GM19455 (cell line): ENCODE data around the gene CCDC138.
A peak's percentile ranks its signal among the peaks of the same experiment; 100 is the strongest.
"Not testable (repeated sequence)": the region's sequence is repeated elsewhere in the genome, so short reads cannot be mapped to it uniquely, and the experiment has no call there.

Experiments used
- ATAC-seq: cut with Tn5 transposase; IDR thresholded peaks from one replicate; pipeline ENCODE4 v1.9.1; 2021; ENCODE audit not compliant: unreplicated experiment

The CCDC138 gene, protein sequence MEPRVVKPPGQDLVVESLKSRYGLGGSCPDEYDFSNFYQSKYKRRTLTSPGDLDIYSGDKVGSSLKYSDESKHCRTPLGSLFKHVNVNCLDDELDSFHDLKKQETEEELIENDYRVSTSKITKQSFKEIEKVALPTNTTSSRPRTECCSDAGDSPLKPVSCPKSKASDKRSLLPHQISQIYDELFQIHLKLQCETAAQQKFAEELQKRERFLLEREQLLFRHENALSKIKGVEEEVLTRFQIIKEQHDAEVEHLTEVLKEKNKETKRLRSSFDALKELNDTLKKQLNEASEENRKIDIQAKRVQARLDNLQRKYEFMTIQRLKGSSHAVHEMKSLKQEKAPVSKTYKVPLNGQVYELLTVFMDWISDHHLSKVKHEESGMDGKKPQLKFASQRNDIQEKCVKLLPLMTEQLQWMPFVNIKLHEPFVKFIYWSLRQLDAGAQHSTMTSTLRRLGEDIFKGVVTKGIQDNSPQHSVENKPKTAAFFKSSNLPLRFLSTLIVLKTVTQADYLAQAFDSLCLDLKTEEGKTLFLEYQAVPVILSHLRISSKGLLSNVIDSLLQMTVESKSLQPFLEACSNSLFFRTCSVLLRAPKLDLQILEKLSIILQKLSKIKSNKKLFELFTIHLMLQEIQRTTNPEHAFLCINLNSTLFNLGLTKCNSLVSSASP

GRCh38 chr2:108786354-108787215 lies at the start of gene CCDC138:
CCDC138 (plus strand) TSS chr2:108786771; CDS start chr2:108786823, 52 bp downstream.
- peak; percentile 96 for ATAC-seq

DNA sequence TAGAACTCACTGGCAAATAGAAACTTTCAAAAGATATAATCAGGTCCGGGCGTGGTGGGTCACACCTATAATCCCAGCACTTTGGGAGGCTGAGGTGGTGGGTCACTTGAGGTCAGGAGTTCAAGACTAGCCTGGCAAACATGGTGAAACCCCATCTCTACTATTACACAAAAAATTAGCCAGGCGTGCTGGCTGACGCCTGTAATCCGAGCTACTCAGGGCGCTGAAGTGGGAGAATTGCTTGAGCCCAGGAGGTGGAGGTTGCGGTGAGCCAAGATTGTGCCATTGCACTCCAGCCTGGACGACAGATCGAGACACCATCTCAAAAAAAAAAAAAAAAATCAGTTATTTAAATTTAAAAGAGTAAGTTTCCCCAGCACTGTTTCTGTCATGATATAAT lies 28.6 kb upstream of the CCDC138 start:
- not testable (repeated sequence) for ATAC-seq

DNA sequence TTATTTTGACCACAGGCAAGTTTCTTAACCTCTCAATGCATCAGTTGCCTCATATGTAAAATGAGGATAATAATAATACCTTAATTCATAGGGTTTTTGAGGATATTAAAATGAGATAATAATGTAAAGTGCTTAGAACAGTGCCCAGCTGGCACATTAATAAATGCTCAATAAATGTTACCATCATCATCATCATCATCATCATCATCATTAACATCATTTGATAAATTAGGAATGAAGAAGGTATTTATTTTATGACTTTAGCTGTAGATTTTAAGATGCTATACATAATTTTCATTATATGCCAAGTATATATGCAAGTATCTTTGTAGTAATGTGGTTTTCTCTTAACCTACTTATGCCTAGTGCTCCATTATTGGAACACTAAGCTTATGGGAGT lies 24.0 kb upstream of the CCDC138 start:
- ATAC-seq: not testable (repeated sequence)

DNA sequence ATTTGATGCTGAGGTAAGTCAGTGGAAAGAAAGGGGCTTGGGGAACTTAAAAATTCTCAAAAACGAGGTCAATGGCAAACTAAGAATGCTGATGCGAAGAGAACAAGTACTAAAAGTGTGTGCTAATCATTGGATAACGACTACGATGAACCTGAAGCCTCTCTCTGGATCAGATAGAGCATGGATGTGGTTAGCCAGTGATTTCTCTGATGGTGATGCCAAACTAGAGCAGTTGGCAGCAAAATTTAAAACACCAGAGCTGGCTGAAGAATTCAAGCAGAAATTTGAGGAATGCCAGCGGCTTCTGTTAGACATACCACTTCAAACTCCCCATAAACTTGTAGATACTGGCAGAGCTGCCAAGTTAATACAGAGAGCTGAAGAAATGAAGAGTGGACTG lies 19.9 kb upstream of the CCDC138 start:
- not testable (repeated sequence) for ATAC-seq

DNA sequence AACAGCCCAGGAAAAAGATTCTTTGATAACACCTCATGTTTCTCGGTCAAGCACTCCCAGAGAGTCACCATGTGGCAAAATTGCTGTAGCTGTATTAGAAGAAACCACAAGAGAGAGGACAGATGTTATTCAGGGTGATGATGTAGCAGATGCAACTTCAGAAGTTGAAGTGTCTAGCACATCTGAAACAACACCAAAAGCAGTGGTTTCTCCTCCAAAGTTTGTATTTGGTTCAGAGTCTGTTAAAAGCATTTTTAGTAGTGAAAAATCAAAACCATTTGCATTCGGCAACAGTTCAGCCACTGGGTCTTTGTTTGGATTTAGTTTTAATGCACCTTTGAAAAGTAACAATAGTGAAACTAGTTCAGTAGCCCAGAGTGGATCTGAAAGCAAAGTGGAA lies 18.7 kb upstream of the CCDC138 start:
- not testable (repeated sequence) for ATAC-seq

DNA sequence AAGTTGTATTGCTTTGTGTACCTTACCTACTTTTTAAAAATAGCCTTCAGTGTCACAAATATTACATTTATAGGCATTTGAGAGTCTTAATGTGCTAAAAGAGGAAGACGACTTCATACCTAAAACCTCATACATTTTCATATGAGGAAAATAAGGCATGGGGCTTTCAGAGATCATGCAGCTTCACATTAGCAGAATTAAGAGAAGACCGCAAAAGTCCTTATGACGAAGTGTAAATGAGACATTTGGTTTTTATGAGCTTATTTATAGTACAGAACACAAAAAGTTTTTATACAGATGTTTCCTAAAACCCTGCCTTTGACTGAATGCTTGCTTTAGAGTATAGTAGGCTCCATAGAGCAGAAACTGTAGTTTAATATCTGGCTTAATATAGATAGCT lies 10.1 kb upstream of the CCDC138 start:
- peak; percentile 69 for ATAC-seq

DNA sequence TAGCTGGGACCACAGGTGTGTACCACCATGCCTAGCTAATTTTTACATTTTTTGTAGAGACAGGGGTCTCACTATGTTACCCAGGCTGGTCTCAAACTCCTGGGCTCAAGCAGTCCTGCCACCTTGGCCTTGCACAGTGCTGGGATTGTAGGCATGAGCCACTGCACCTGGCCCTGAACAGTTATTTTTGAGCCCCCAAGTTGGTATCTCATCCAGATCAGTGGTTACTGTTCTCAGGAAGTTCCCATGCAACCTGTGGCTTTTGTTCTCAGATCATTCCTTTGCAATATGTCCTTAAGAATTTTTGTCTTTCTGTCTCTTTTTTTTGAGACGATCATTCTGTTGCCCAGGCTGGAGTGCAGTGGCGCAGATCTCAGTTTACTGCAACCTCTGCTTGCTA lies 7.7 kb upstream of the CCDC138 start:
- ATAC-seq: no peak

GRCh38 chr2:108786008-108786353 lies 590 bp upstream of the CCDC138 start:
- ATAC-seq: no peak

GRCh38 chr2:108787216-108787541 lies 608 bp downstream of the CCDC138 start:
- ATAC-seq: no peak

- no peak for ATAC-seq
Observed at GRCh38 chr2:108803045-108803736, 16.6 kb downstream of the CCDC138 start.

DNA sequence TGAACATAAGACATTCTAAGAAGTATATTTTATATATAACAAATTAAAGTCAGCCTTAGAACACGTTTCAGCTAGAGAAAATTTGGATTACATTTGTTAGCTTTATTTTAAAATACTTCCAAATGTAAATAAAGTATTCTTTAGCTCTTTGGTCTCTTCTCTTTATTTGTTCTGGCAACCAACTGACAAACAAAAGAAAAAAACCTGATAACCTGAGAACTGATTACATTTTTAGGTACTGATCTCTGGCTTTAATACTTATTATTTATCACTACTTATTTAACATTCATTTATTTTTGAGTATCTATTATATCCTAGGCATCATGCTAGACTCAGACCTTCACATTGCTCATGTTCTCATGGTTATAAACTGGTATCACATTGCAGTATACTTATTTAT lies 18.5 kb downstream of the CCDC138 start:
- ATAC-seq: no peak

DNA sequence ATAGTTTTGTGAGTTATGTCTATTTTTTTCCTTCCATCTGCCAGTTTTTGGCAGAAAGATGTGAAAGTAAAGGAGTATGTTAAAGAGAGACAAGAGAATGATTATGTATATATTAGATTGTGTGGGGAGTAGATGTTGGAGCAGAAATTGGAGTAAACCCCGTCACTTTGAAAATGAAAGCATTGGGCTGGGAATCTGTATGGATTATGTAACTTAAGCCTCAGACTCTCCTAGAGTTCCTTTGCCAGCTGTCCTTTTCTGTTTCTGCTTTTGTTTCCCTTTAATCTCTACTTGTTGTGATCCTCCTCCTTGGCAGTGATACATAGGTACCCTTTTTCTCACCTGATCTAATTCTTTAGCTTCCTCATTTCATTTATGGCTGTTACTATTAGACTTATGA lies 19.2 kb downstream of the CCDC138 start:
- ATAC-seq: no peak

DNA sequence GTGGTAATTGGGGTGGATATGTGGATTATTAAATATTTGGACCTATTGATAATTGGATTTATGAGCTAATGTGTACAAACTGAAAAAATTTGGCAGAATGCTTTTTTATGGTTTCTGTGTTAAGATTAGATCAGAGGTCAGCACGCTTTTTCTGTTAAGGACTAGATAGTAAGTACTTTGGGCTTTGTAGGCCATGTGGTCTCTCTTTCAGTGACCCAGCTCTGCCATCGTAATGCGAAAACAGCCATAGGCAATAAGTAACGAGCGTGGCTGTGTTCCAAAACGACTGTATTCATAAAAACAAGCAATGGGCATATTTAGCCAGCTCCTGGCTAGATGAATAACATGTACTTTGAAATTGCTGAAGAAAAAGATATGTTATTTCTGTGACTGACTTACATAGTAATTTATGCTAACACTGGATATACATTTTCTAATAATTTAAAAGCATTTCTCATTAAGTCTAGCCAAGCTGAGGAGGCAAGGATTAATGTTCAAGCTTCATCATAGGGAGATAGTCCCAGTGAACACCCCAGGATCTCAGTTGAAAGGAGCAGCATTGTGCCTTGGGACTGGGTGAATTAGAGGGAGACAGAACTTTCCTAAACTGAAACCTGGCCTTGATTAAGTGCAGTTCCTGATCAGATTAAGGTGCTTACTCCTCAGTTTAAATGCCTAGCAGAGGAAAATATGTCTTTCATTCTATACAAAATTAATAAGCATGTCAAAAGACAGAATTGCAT lies 20.0 kb downstream of the CCDC138 start:
- no peak for ATAC-seq

DNA sequence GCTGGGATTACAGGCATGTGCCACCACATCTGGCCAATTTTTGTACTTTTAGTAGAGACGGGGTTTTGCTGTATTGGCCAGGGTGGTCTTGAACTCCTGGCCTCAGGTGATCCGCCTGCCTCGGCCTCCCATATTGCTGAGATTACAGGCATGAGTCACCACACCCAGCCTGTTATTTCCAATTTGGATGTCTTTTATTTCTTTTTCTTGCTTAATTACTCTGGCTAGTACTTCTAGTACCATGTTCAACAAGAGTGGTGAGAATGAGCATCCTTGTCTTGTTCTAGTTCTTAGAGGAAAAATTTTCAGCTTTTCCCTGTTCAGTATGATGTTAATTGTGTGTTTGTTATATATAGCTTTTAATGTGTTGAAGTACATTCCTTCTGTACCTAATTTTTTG lies 23.4 kb downstream of the CCDC138 start:
- ATAC-seq: no peak

DNA sequence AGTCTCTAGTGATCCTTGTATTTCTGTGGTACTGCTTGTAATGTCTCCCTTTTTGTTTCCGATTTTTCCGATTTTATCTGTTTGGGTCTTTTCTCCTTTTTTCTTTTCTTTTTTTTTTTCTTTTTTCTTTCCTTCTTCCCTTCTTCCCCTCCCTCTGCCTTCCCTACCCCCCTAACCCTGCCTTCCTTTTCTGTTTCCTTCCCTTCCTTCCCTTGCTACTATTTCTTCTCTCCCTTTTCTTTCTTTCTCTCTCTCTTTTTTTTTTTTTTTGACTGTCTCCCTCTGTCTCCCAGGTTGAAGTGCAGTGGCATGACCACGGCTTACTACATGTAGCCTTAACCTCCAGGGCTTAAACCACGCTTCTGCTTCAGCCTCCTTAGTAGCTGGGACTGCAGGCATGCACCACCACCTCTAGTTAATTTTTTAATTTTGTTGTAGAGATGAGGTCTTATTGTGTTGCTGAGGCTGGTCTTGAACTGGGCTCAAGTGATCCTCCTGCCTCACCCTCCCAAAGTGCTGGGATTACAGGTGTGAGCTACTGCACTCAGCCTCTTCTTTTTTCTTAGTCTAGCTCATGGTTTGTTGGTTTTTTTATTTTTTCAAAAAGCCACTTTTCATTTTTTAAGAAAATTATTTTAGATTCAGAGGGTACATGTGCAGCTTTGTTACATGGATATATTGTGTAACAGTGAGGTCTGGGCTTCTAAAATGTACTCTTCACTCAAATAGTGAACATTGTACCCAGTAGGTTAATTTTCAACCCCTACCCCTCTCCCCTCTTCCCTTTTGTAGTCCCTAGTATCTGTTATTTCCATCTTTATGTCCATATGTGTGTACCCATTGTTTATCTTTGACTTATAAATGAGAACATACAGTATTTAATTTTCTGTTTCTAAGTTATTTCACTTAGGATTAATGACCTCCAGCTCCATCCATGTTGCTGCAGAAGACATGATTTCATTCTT lies 24.7 kb downstream of the CCDC138 start:
- no peak for ATAC-seq

DNA sequence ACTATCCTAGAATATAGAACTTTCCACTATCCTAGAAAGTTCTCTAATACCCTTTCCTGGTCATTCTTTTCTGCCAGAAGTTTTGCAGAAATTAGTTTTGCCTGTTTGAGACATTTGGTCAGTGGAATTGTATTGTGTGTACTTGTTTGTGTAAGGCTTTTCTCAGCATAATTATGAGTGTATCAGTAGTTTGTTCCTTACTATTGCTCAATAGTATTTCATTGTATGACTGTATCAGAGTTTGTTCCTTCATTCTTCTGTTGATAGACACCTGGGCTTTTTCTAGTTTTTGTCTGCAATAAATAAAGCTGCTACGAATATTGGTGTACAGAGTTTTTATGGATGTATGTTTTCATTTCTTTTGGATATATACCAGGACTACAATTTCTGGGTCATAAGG lies 27.2 kb downstream of the CCDC138 start:
- no peak for ATAC-seq

DNA sequence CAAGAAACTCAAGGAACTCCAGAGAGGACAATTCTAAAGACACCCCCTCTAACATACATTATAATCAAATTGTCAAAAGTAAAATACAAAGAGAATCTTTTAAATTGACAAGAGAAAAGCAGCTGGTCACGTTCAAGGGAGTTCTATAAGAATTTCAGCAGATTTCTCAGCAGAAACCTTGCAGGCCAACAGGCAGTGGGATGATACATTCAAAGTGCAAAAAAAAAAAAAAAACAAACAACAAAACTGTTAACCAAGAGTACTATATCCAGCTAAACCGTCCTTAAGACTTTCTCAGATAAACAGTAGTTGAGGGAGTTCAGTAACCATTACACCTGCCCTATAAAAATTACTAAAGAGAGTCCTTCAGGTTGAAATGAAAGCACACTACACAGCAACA lies 33.9 kb downstream of the CCDC138 start:
- ATAC-seq: no peak

DNA sequence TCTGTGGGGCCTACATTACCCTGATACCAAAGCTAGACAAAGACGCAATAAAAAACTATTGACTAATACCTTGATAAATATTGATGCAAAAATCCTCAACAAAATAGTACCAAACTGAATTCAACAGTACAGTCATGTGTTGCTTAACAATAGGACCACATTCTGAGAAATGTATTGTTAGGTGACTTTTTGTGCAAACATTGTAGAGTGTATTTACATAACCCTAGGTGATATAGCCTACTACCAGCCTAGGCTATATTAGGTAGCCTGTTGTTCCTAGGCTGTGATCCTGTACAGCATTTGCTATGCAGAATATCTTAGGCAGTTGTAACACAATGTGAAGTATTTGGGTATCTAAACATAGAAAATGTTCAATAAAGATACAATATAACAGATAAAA lies 36.7 kb downstream of the CCDC138 start:
- no peak for ATAC-seq

DNA sequence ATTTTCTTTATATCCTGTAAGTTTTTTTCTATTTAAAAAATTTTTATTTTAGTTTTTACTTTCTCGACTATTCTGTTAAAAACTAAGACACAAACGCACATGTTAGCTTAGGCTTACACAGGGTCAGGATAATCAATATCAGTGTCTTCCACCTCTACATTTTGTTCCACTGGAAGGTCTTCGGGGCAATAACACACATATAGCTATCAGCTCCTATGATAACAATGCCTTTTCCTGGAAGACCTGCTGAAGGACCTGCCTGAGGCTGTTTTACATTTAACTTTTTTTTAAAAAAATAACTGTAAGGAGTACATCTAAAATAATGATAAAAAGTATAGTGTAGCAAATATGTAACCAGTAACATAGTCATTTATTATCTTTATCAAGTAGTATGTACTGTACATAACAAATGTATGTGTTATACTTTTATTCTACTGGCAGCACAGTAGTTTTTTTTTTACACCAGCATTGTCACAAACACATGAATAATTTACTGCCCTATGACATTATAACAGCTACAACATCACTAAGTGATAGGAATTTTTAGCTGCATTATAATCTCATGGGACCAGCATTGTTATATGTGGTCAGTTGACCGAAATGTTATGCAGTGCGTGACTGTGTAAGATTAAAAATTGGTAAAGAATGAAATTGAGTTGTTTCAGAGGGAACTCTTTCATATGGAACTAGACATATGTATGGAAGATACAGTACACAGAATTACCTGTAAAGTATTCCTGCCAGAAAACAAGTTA lies 37.9 kb downstream of the CCDC138 start:
- ATAC-seq: no peak
